SU-DHL-6 (cell line): ENCODE measurements around the gene TBC1D21.

ENCODE experiments used
- EZH2phosphoT487 ChIP-seq: fragments of 200-600 bp; sonication (generic), shearing (Covaris generic); conservative IDR thresholded peaks from 2 replicates; pipeline ENCODE4 v1.6.1; 2018; ENCODE audit warnings: mild to moderate bottlenecking, antibody characterized with exemption, low read length, moderate library complexity, mixed read lengths
- TF ChIP-seq, protein P1 (sequence below): fragments of 200-600 bp; sonication (generic); IDR thresholded peaks from one replicate; pipeline ENCODE4 v1.5.1; 2017; ENCODE audit warnings: antibody characterized with exemption, mild to moderate bottlenecking, low read length, moderate library complexity; ENCODE audit not compliant: insufficient read depth, poor library complexity, severe bottlenecking

DNA sequence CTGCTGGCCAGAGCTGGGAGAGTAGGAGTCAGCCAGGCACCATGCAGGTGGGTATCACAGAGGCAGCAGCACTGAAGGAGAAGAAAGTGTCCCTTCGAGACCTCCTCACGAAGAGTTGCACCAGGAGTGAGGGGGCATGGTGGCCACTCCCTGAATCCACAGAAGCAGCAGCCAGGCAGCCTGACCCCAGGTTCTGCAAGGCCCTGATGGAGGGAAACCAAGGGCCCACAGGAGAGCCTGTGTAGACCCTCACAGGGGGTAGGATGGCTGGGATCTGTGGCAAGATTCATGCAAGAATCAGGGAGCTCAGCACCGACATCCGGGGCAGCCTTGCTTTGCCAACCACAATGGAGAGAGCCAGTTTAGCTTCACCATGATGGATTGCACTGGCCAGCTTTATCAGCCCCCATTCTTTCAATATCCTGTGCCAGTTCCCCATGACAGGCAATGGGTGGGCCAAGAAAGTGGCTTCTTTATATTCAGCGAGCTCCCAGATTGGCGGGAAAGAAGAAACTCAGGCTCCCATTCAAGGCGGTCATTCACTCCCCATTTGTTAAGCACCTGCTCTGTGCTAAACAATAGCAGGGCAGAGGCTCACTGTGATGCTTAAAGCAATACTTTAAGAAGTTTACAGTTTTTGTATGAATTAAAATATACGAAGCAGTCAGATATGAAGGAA, 33.5 kb upstream of the TBC1D21 start:
- TF ChIP-seq, protein P1, sequence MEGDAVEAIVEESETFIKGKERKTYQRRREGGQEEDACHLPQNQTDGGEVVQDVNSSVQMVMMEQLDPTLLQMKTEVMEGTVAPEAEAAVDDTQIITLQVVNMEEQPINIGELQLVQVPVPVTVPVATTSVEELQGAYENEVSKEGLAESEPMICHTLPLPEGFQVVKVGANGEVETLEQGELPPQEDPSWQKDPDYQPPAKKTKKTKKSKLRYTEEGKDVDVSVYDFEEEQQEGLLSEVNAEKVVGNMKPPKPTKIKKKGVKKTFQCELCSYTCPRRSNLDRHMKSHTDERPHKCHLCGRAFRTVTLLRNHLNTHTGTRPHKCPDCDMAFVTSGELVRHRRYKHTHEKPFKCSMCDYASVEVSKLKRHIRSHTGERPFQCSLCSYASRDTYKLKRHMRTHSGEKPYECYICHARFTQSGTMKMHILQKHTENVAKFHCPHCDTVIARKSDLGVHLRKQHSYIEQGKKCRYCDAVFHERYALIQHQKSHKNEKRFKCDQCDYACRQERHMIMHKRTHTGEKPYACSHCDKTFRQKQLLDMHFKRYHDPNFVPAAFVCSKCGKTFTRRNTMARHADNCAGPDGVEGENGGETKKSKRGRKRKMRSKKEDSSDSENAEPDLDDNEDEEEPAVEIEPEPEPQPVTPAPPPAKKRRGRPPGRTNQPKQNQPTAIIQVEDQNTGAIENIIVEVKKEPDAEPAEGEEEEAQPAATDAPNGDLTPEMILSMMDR, result no peak
- TF ChIP-seq EZH2phosphoT487, result no peak
